Measurements from ENCODE around the gene LEFTY2. TPM values are rescaled to one million over a fixed set of nuclear protein-coding genes. Genes with fewer than 3 reads are reported as not detected.

LEFTY2 gene
- polyA plus RNA-seq, 1 donor from 2014 or later: not detected

GRCh38 chr1:225915538-225915991 is 25.5 kb downstream of the LEFTY2 start:
- peak overlapping the region; percentile 63 for H3K4me2 ChIP-seq (ENCODE audit: low read length)

GRCh38 chr1:225914947-225915346 is 26.1 kb downstream of the LEFTY2 start:
- H3K9me2 ChIP-seq (ENCODE audit: insufficient read depth, low read length): no peaks in the 10 kb centered on the region
- H3K27me3 ChIP-seq (ENCODE audit: insufficient read depth, low read depth, low read length): no peaks in the 10 kb centered on the region
- peak overlapping the region; percentile 63 for H3K4me2 ChIP-seq (ENCODE audit: low read length)
- TF ChIP-seq EP300 (conservative IDR thresholded peaks at IDR 0.05; ENCODE audit: poor library complexity, severe bottlenecking): peak; percentile 4
- no peak for TF ChIP-seq REST (IDR thresholded peaks at IDR 0.05; ENCODE audit: borderline replicate concordance)
- TF ChIP-seq EZH2 (IDR thresholded peaks at IDR 0.05; ENCODE audit: borderline replicate concordance, insufficient read depth, low read length, poor library complexity, severe bottlenecking): no peak
- TF ChIP-seq SMC3 (conservative IDR thresholded peaks at IDR 0.05; ENCODE audit: poor library complexity): no peak
- peak overlapping the region; percentile 34 for H3K4me3 ChIP-seq (ENCODE audit: low read length)
- no peaks in the 10 kb centered on the region for H3K79me2 ChIP-seq (replicated peaks; ENCODE audit: insufficient read depth, low read length)
- no peaks in the 10 kb centered on the region for H3K9me3 ChIP-seq (ENCODE audit: low read length)
- peak overlapping the region; percentile 53 for H3K9ac ChIP-seq (ENCODE audit: low read length)
- H3K36me3 ChIP-seq (ENCODE audit: insufficient read depth, low read length): no peaks in the 10 kb centered on the region
- peak overlapping the region; percentile 4 for H2AFZ ChIP-seq (ENCODE audit: low read depth, low read length)
- no peaks in the 10 kb centered on the region for H3F3A ChIP-seq (ENCODE audit: insufficient read depth, low read length, poor library complexity, severe bottlenecking)
- H4K20me1 ChIP-seq (ENCODE audit: insufficient read depth): no peaks in the 10 kb centered on the region
- peak overlapping the region; percentile 71 for H3K27ac ChIP-seq (ENCODE audit: low read length)

More at GRCh38 chr1:225915538-225915991, 25.5 kb downstream of the LEFTY2 start:
- TF ChIP-seq EP300 (conservative IDR thresholded peaks at IDR 0.05; ENCODE audit: poor library complexity, severe bottlenecking) (peak; percentile 4), EZH2 (IDR thresholded peaks at IDR 0.05; ENCODE audit: borderline replicate concordance, insufficient read depth, low read length, poor library complexity, severe bottlenecking) (no peak), REST (IDR thresholded peaks at IDR 0.05; ENCODE audit: borderline replicate concordance) (peak; percentile 15)
- H4K20me1 ChIP-seq (ENCODE audit: insufficient read depth): no peaks in the 10 kb centered on the region
- H3K4me3 ChIP-seq (ENCODE audit: low read length): peak overlapping the region; percentile 34
- H3K79me2 ChIP-seq (replicated peaks; ENCODE audit: insufficient read depth, low read length): no peaks in the 10 kb centered on the region
- H2AFZ ChIP-seq (ENCODE audit: low read depth, low read length): no peak overlapping the region
- no peaks in the 10 kb centered on the region for H3K9me3 ChIP-seq (ENCODE audit: low read length)
- peak overlapping the region; percentile 71 for H3K27ac ChIP-seq (ENCODE audit: low read length)
- peak overlapping the region; percentile 53 for H3K9ac ChIP-seq (ENCODE audit: low read length)
- H3K9me2 ChIP-seq (ENCODE audit: insufficient read depth, low read length): no peaks in the 10 kb centered on the region
- no peaks in the 10 kb centered on the region for H3K27me3 ChIP-seq (ENCODE audit: insufficient read depth, low read depth, low read length)
- H3K36me3 ChIP-seq (ENCODE audit: insufficient read depth, low read length): no peaks in the 10 kb centered on the region
- H3F3A ChIP-seq (ENCODE audit: insufficient read depth, low read length, poor library complexity, severe bottlenecking): no peaks in the 10 kb centered on the region

- no peaks in the 10 kb centered on the region for H3K27me3 ChIP-seq (ENCODE audit: insufficient read depth, low read depth, low read length)
- H4K20me1 ChIP-seq (ENCODE audit: insufficient read depth): no peaks in the 10 kb centered on the region
- H3K9me2 ChIP-seq (ENCODE audit: insufficient read depth, low read length): no peaks in the 10 kb centered on the region
- no peaks in the 10 kb centered on the region for H3K9me3 ChIP-seq (ENCODE audit: low read length)
- H2AFZ ChIP-seq (ENCODE audit: low read depth, low read length): no peak overlapping the region
- TF ChIP-seq MXI1 (conservative IDR thresholded peaks at IDR 0.05; ENCODE audit: poor library complexity, severe bottlenecking): no peak
- TF ChIP-seq REST (IDR thresholded peaks at IDR 0.05; ENCODE audit: borderline replicate concordance): no peak
- TF ChIP-seq EP300 (conservative IDR thresholded peaks at IDR 0.05; ENCODE audit: poor library complexity, severe bottlenecking): no peak
- TF ChIP-seq POLR2AphosphoS5 (IDR thresholded peaks at IDR 0.05): no peak
- no peak for TF ChIP-seq EZH2 (IDR thresholded peaks at IDR 0.05; ENCODE audit: borderline replicate concordance, insufficient read depth, low read length, poor library complexity, severe bottlenecking)
- TF ChIP-seq TAF1 (IDR thresholded peaks at IDR 0.05; ENCODE audit: low read depth): no peak
- H3K79me2 ChIP-seq (replicated peaks; ENCODE audit: insufficient read depth, low read length): no peaks in the 10 kb centered on the region
- H3K27ac ChIP-seq (ENCODE audit: low read length): peak overlapping the region; percentile 71
- H3K36me3 ChIP-seq (ENCODE audit: insufficient read depth, low read length): no peaks in the 10 kb centered on the region
- peak overlapping the region; percentile 63 for H3K4me2 ChIP-seq (ENCODE audit: low read length)
- H3K4me3 ChIP-seq (ENCODE audit: low read length): peak overlapping the region; percentile 34
- H3K9ac ChIP-seq (ENCODE audit: low read length): peak overlapping the region; percentile 53
- no peaks in the 10 kb centered on the region for H3F3A ChIP-seq (ENCODE audit: insufficient read depth, low read length, poor library complexity, severe bottlenecking)
Observed at GRCh38 chr1:225914391-225914790, 26.6 kb downstream of the LEFTY2 start.

Data from neural cell (in vitro differentiated cells).